ENCODE measurements around the gene RNF166.

RNF166 gene

GRCh38 chr16:88739139-88739976 lies 33.1 kb upstream of the RNF166 start:
- DNase-seq, result no peak

- DNase-seq, result no peak
Observed at GRCh38 chr16:88738151-88739084, 32.2 kb upstream of the RNF166 start.

GRCh38 chr16:88737298-88738150 lies 31.3 kb upstream of the RNF166 start:
- DNase-seq, result peak; percentile 48

- no peak for DNase-seq
Observed at GRCh38 chr16:88736496-88736895, 30.3 kb upstream of the RNF166 start.

- no peak for DNase-seq
Observed at GRCh38 chr16:88736088-88736487, 29.9 kb upstream of the RNF166 start.

- DNase-seq, result no peak
Observed at GRCh38 chr16:88735616-88736015, 29.4 kb upstream of the RNF166 start.

GRCh38 chr16:88735121-88735520 lies 28.9 kb upstream of the RNF166 start:
- no peak for DNase-seq

- no peak for DNase-seq
Observed at GRCh38 chr16:88734361-88734728, 28.1 kb upstream of the RNF166 start.

GRCh38 chr16:88733630-88734360 lies 27.6 kb upstream of the RNF166 start:
- DNase-seq, result no peak

- DNase-seq, result no peak
Observed at GRCh38 chr16:88732961-88733294, 26.7 kb upstream of the RNF166 start.

- DNase-seq, result no peak
Observed at GRCh38 chr16:88732172-88732960, 26.2 kb upstream of the RNF166 start.

GRCh38 chr16:88731699-88732098 lies 25.5 kb upstream of the RNF166 start:
- DNase-seq, result no peak

GRCh38 chr16:88730632-88731607 lies 24.7 kb upstream of the RNF166 start:
- DNase-seq, result no peak

- no peak for DNase-seq
Observed at GRCh38 chr16:88727871-88728270, 21.7 kb upstream of the RNF166 start.

GRCh38 chr16:88726981-88727380 lies 20.8 kb upstream of the RNF166 start:
- no peak for DNase-seq

GRCh38 chr16:88726408-88726749 lies 20.2 kb upstream of the RNF166 start:
- DNase-seq, result no peak

GRCh38 chr16:88725609-88726407 lies 19.6 kb upstream of the RNF166 start:
- DNase-seq, result no peak

GRCh38 chr16:88724855-88725555 lies 18.8 kb upstream of the RNF166 start:
- no peak for DNase-seq

- DNase-seq, result no peak
Observed at GRCh38 chr16:88723911-88724310, 17.7 kb upstream of the RNF166 start.

Measured in GF-D8 (cell line).